ENCODE data around the gene C3orf49.

The C3orf49 gene

GRCh38 chr3:63819151-63819398 lies at the start of gene C3orf49:
C3orf49 (plus strand) TSS chr3:63819299; CDS start chr3:63819472, 173 bp downstream.
- Histone ChIP-seq H3K27me3 (ENCODE audit: insufficient read depth, low read length, poor library complexity) (no peaks in the 10 kb centered on the region), H3K4me3 (ENCODE audit: low read depth in 1 of 2, low read length in 2 of 2) (no peak within 1 kb of the TSS), H4K20me1 (ENCODE audit: insufficient read depth, low read length) (no peaks in the 10 kb centered on the region), H3K27ac (ENCODE audit: low read length) (no peak within 1 kb of the TSS), H3K36me3 (ENCODE audit: insufficient read depth, low read length) (no peaks in the 10 kb centered on the region), H2AFZ (ENCODE audit: low read depth, low read length) (no peak within 1 kb of the TSS), H3K9ac (ENCODE audit: low read depth, low read length) (no peak within 1 kb of the TSS), H3K79me2 (ENCODE audit: insufficient read depth, low read length) (no peaks in the 10 kb centered on the region), H3K4me1 (ENCODE audit: insufficient read depth, low read length) (no peaks in the 10 kb centered on the region), H3K9me3 (ENCODE audit: insufficient read depth, low read length, severe bottlenecking) (no peaks in the 10 kb centered on the region), H3K4me2 (ENCODE audit: insufficient read depth, low read length) (no peak within 1 kb of the TSS)
- TF ChIP-seq CTCF (IDR thresholded peaks at IDR 0.05; ENCODE audit: borderline replicate concordance, extremely low read depth, low read length, poor library complexity, severe bottlenecking) (no peak), EZH2 (IDR thresholded peaks at IDR 0.05; ENCODE audit: borderline replicate concordance, low read depth, low read length, severe bottlenecking) (no peak)
- DNase-seq, result no peak
- no peak for ATAC-seq (ENCODE audit: insufficient read depth, low read depth)

GRCh38 chr3:63774781-63775180 lies 44.3 kb upstream of the C3orf49 start:
- ATAC-seq (ENCODE audit: insufficient read depth, low read depth), result no peak
- Histone ChIP-seq H3K36me3 (ENCODE audit: insufficient read depth, low read length) (no peaks in the 10 kb centered on the region), H3K27me3 (ENCODE audit: insufficient read depth, low read length, poor library complexity) (no peaks in the 10 kb centered on the region), H3K9ac (ENCODE audit: low read depth, low read length) (no peak overlapping the region), H3K4me1 (ENCODE audit: insufficient read depth, low read length) (no peaks in the 10 kb centered on the region), H3K4me2 (ENCODE audit: insufficient read depth, low read length) (no peak overlapping the region), H4K20me1 (ENCODE audit: insufficient read depth, low read length) (no peaks in the 10 kb centered on the region), H2AFZ (ENCODE audit: low read depth, low read length) (no peak overlapping the region), H3K4me3 (ENCODE audit: low read depth in 1 of 2, low read length in 2 of 2) (no peak overlapping the region), H3K79me2 (ENCODE audit: insufficient read depth, low read length) (no peaks in the 10 kb centered on the region), H3K9me3 (ENCODE audit: insufficient read depth, low read length, severe bottlenecking) (no peaks in the 10 kb centered on the region), H3K27ac (ENCODE audit: low read length) (no peak overlapping the region)
- TF ChIP-seq EZH2 (IDR thresholded peaks at IDR 0.05; ENCODE audit: borderline replicate concordance, low read depth, low read length, severe bottlenecking), result no peak
- TF ChIP-seq CTCF (IDR thresholded peaks at IDR 0.05; ENCODE audit: borderline replicate concordance, extremely low read depth, low read length, poor library complexity, severe bottlenecking), result no peak
- no peak for DNase-seq

- no peaks in the 10 kb centered on the region for H3K9me3 ChIP-seq (ENCODE audit: insufficient read depth, low read length, severe bottlenecking)
- H2AFZ ChIP-seq (ENCODE audit: low read depth, low read length), result no peak overlapping the region
- ATAC-seq (ENCODE audit: insufficient read depth, low read depth) (no peak), DNase-seq (no peak)
- no peaks in the 10 kb centered on the region for H3K27me3 ChIP-seq (ENCODE audit: insufficient read depth, low read length, poor library complexity)
- H3K4me2 ChIP-seq (ENCODE audit: insufficient read depth, low read length), result no peak overlapping the region
- H3K9ac ChIP-seq (ENCODE audit: low read depth, low read length), result no peak overlapping the region
- H3K4me1 ChIP-seq (ENCODE audit: insufficient read depth, low read length), result no peaks in the 10 kb centered on the region
- no peaks in the 10 kb centered on the region for H4K20me1 ChIP-seq (ENCODE audit: insufficient read depth, low read length)
- TF ChIP-seq CTCF (IDR thresholded peaks at IDR 0.05; ENCODE audit: borderline replicate concordance, extremely low read depth, low read length, poor library complexity, severe bottlenecking), result no peak
- TF ChIP-seq EZH2 (IDR thresholded peaks at IDR 0.05; ENCODE audit: borderline replicate concordance, low read depth, low read length, severe bottlenecking), result no peak
- H3K36me3 ChIP-seq (ENCODE audit: insufficient read depth, low read length), result no peaks in the 10 kb centered on the region
- no peak overlapping the region for H3K4me3 ChIP-seq (ENCODE audit: low read depth in 1 of 2, low read length in 2 of 2)
- no peaks in the 10 kb centered on the region for H3K79me2 ChIP-seq (ENCODE audit: insufficient read depth, low read length)
- no peak overlapping the region for H3K27ac ChIP-seq (ENCODE audit: low read length)
These were observed 39.9 kb upstream of the C3orf49 start for GRCh38 chr3:63779227-63779626.

- Histone ChIP-seq H4K20me1 (ENCODE audit: insufficient read depth, low read length) (no peaks in the 10 kb centered on the region), H3K4me1 (ENCODE audit: insufficient read depth, low read length) (no peaks in the 10 kb centered on the region), H3K27me3 (ENCODE audit: insufficient read depth, low read length, poor library complexity) (no peaks in the 10 kb centered on the region), H3K4me2 (ENCODE audit: insufficient read depth, low read length) (no peak overlapping the region), H3K27ac (ENCODE audit: low read length) (no peak overlapping the region), H3K36me3 (ENCODE audit: insufficient read depth, low read length) (no peaks in the 10 kb centered on the region), H2AFZ (ENCODE audit: low read depth, low read length) (no peak overlapping the region), H3K79me2 (ENCODE audit: insufficient read depth, low read length) (no peaks in the 10 kb centered on the region), H3K4me3 (ENCODE audit: low read depth in 1 of 2, low read length in 2 of 2) (no peak overlapping the region), H3K9me3 (ENCODE audit: insufficient read depth, low read length, severe bottlenecking) (no peaks in the 10 kb centered on the region), H3K9ac (ENCODE audit: low read depth, low read length) (no peak overlapping the region)
- no peak for ATAC-seq (ENCODE audit: insufficient read depth, low read depth)
- no peak for TF ChIP-seq EZH2 (IDR thresholded peaks at IDR 0.05; ENCODE audit: borderline replicate concordance, low read depth, low read length, severe bottlenecking)
- TF ChIP-seq CTCF (IDR thresholded peaks at IDR 0.05; ENCODE audit: borderline replicate concordance, extremely low read depth, low read length, poor library complexity, severe bottlenecking), result peak; percentile 29
- no peak for DNase-seq
These were observed 27.1 kb upstream of the C3orf49 start for GRCh38 chr3:63791974-63792373.

All from DND-41 (cell line).